Glomerular endothelial cell (primary cell): ENCODE data around the gene C9orf78. TPM values are rescaled to one million over a fixed set of nuclear protein-coding genes. Genes with fewer than 3 reads are reported as not detected.

Source experiments
- DNase-seq: peaks from one replicate; pipeline ENCODE4 v3.0.0-alpha.2; 2011; ENCODE audit warnings: low read depth, low spot score; ENCODE audit errors: extremely low read depth
- total RNA-seq: library from RNA; depleted of rRNA; stranded (reverse); fragments of >200 nt; gene quantifications from 2 replicates; pipeline ENCODE4 v1.2.3, GENCODE V29; 2015

Gene C9orf78
- total RNA-seq, 1 donor from 2014 or later: 58.4 TPM

DNA sequence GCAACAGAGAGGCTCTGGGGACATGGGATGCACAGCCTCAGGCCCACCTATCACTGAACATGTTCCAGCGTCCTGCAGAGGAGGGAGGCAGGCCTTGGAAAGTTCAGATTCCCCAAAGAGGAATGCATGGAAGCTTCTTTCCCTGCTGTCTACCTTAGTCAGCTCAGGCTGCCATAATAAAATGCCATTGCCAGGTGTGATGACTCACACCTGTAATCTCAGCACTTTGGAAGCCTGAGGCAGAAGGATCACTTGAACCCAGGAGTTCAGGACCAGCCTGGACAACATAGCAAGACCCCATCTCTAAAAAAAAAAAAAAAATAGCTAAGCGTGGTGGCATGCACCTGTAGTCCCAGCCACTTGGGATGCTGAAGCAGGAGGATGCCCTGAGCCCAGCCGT is 56.6 kb downstream of the C9orf78 start:
- DNase-seq: no peak

GRCh38 chr9:129777769-129778130 is 57.3 kb downstream of the C9orf78 start:
- no peak for DNase-seq

Other genes starting within 250 kb of the C9orf78 start
- gene C9orf50, start 214.2 kb downstream of the C9orf78 start, total RNA-seq: not detected in 2 replicates
- gene NTMT1, start 209.1 kb downstream of the C9orf78 start, total RNA-seq: 28.8 and 31.2 TPM in 2 replicates
- gene ASB6, start 193.1 kb downstream of the C9orf78 start, total RNA-seq: 24.9 and 29.8 TPM in 2 replicates
- 1.4 TPM in 1 of 2 replicates, not detected in the other for gene PRRX2, start 169.6 kb downstream of the C9orf78 start, total RNA-seq
- 1.1 TPM in 1 of 2 replicates, not detected in the other for gene PTGES, start 82.2 kb downstream of the C9orf78 start, total RNA-seq
- 26.5 and 47.3 TPM in 2 replicates for gene TOR1B, start 32.1 kb downstream of the C9orf78 start, total RNA-seq
- gene TOR1A, start 11.1 kb downstream of the C9orf78 start, total RNA-seq: 61.3 and 75.1 TPM in 2 replicates
- gene USP20, start 183 bp upstream of the C9orf78 start, total RNA-seq: 19.9 and 23.7 TPM in 2 replicates
- gene FNBP1, start 207.9 kb upstream of the C9orf78 start, total RNA-seq: 17.9 and 30.1 TPM in 2 replicates
- gene GPR107, start 218.6 kb upstream of the C9orf78 start, total RNA-seq: 33.3 and 40.3 TPM in 2 replicates